Measurements from ENCODE around the gene CPSF4.

DNA sequence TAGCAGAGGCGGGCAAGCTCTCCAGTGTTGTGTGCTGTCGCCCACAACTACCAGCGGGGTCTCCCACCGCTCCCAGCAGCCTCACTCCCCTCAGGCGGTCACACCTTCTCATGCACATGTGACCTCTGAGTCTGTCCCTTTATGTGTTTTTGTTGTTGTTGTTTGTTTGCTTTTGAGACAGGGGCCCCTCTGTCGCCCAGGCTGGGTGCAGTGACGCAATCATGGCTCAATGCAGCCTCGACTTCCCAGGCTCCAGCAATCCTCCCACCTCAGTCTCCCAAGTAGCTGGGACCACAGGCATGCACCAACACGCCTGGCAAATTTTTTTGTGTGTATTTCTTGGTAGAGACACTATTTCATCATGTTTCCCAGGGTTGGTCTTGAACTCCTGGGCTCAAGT lies 1.5 kb downstream of the CPSF4 start:
- TF ChIP-seq, protein P1, sequence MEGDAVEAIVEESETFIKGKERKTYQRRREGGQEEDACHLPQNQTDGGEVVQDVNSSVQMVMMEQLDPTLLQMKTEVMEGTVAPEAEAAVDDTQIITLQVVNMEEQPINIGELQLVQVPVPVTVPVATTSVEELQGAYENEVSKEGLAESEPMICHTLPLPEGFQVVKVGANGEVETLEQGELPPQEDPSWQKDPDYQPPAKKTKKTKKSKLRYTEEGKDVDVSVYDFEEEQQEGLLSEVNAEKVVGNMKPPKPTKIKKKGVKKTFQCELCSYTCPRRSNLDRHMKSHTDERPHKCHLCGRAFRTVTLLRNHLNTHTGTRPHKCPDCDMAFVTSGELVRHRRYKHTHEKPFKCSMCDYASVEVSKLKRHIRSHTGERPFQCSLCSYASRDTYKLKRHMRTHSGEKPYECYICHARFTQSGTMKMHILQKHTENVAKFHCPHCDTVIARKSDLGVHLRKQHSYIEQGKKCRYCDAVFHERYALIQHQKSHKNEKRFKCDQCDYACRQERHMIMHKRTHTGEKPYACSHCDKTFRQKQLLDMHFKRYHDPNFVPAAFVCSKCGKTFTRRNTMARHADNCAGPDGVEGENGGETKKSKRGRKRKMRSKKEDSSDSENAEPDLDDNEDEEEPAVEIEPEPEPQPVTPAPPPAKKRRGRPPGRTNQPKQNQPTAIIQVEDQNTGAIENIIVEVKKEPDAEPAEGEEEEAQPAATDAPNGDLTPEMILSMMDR (IDR thresholded peaks at IDR 0.05 in 4 of 5, conservative IDR thresholded peaks at IDR 0.05 in 1 of 5): no peak
- no peak for TF ChIP-seq POLR2A (IDR thresholded peaks at IDR 0.05)

All from gastrocnemius medialis (tissue), 4 donors.